PC-3 (cell line): ENCODE measurements around the gene GRB14. TPM values are rescaled to one million over a fixed set of nuclear protein-coding genes. Genes with fewer than 3 reads are reported as not detected.

Experiments used
- ATAC-seq: fragments of 200-7000 bp; cut with Tn5 transposase; 2 replicates; pipeline ENCODE4 v1.9.1; 2020; ENCODE audit warnings: mild to moderate bottlenecking, moderate library complexity
- BruUV-seq: library from RNA; stranded (reverse); fragments of 400-500 nt; replicated peaks from 2 replicates; lab custom pipeline; 2021; lab: Mats Ljungman, UMichigan
- CTCF ChIA-PET: fragments of 300-600 bp; sonication (Branson Sonifier 250); formaldehyde crosslinking; loops from one replicate; lab custom pipeline; 2022; ENCODE audit warnings: antibody characterized with exemption; lab: Charles Lee
- POLR2A ChIA-PET: fragments of 300-600 bp; sonication (Branson Sonifier 250); formaldehyde crosslinking; loops from one replicate; lab custom pipeline; 2022; ENCODE audit warnings: antibody characterized with exemption; ENCODE audit not compliant: unreplicated experiment; lab: Charles Lee
- DNase-seq: peaks from one replicate; pipeline ENCODE4 v3.0.0-alpha.2; 2015
- H2AFZ ChIP-seq: fragments of 300-600 bp; sonication (generic); 2 replicates; pipeline ENCODE4 v1.6.0; 2016; ENCODE audit warnings: antibody characterized with exemption, low read length
- H3F3A ChIP-seq: fragments of 300-600 bp; sonication (generic); one replicate; pipeline ENCODE4 v1.6.0; 2017; ENCODE audit warnings: antibody characterized with exemption, low read length, control low read depth, mild to moderate bottlenecking; ENCODE audit not compliant: unreplicated experiment
- H3K27ac ChIP-seq: fragments of 300-600 bp; sonication (generic); 2 replicates; pipeline ENCODE4 v1.5.1; 2016; ENCODE audit warnings: mild to moderate bottlenecking, low read length
- H3K27me3 ChIP-seq: fragments of 300-600 bp; sonication (generic); 2 replicates; pipeline ENCODE4 v1.6.1; 2016; ENCODE audit warnings: low read length, mixed read lengths
- H3K36me3 ChIP-seq: fragments of 300-600 bp; sonication (generic); 2 replicates; pipeline ENCODE4 v1.6.1; 2016; ENCODE audit warnings: low read depth, mixed run types, low read length, mixed read lengths
- H3K4me1 ChIP-seq: fragments of 300-600 bp; sonication (generic); 2 replicates; pipeline ENCODE4 v1.5.1; 2016; ENCODE audit warnings: low read length; ENCODE audit not compliant: insufficient read depth
- H3K4me2 ChIP-seq: fragments of 300-600 bp; sonication (generic); 2 replicates; pipeline ENCODE4 v1.6.0; 2016; ENCODE audit warnings: low read length
- H3K4me3 ChIP-seq: fragments of 300-600 bp; sonication (generic); 2 replicates; pipeline ENCODE4 v1.5.1; 2016; ENCODE audit warnings: mild to moderate bottlenecking, low read length, mixed read lengths
- H3K79me2 ChIP-seq: fragments of 300-600 bp; sonication (generic); 2 replicates; pipeline ENCODE4 v1.6.1; 2017; ENCODE audit warnings: low read length, mixed read lengths
- H3K9ac ChIP-seq: fragments of 300-600 bp; sonication (generic); 2 replicates; pipeline ENCODE4 v1.6.0; 2016; ENCODE audit warnings: mild to moderate bottlenecking, low read length
- H3K9me2 ChIP-seq: fragments of 300-600 bp; sonication (generic); replicated peaks from 2 replicates; pipeline ENCODE4 v1.6.1; 2016; ENCODE audit warnings: mixed run types, low read length, mixed read lengths
- H3K9me3 ChIP-seq: fragments of 300-600 bp; sonication (generic); 2 replicates; pipeline ENCODE4 v1.6.1; 2016; ENCODE audit warnings: low read length, mixed read lengths
- H4K20me1 ChIP-seq: fragments of 300-600 bp; sonication (generic); 2 replicates; pipeline ENCODE4 v1.6.1; 2016; ENCODE audit warnings: low read length, mixed read lengths
- CTCF ChIP-seq: fragments of 300-600 bp; sonication (generic); conservative IDR thresholded peaks from 2 replicates; pipeline ENCODE4 v1.5.1; 2017; ENCODE audit warnings: antibody characterized with exemption, low read depth, mild to moderate bottlenecking, low read length
- EZH2 ChIP-seq: fragments of 300-600 bp; sonication (generic); IDR thresholded peaks from one replicate; pipeline ENCODE4 v1.6.1; 2017; ENCODE audit warnings: antibody characterized with exemption, mild to moderate bottlenecking, low read length; ENCODE audit not compliant: unreplicated experiment
- EZH2phosphoT487 ChIP-seq: fragments of 300-600 bp; sonication (generic); IDR thresholded peaks from 2 replicates; pipeline ENCODE4 v1.6.1; 2018; ENCODE audit warnings: mild to moderate bottlenecking, antibody characterized with exemption, low read length, borderline replicate concordance
- intact Hi-C: fragments of 100-400 bp; cut with micrococcal nuclease; formaldehyde crosslinking; loops from 2 replicates; pipeline ENCODE4 v1.9.0; 2023
- total RNA-seq: library from RNA; depleted of rRNA; stranded (reverse); fragments of >200 nt; gene quantifications from 2 replicates; pipeline ENCODE4 v1.2.3, GENCODE V29; 2014

The GRB14 gene
- total RNA-seq, 1 experiment from 2014 or later: 0.84 TPM

GRCh38 chr2:164479460-164479859, 141.8 kb downstream of the GRB14 start:
- Histone ChIP-seq H3K9me3 (no peaks in the 10 kb centered on the region), H3K27ac (no peak overlapping the region), H3K4me2 (no peak overlapping the region), H3K9ac (no peak overlapping the region), H2AFZ (no peak overlapping the region), H3K9me2 (no peaks in the 10 kb centered on the region), H3K27me3 (peaks cover 67% of the 10 kb centered on the region), H3F3A (no peaks in the 10 kb centered on the region), H3K4me1 (no peaks in the 10 kb centered on the region), H3K79me2 (no peaks in the 10 kb centered on the region), H4K20me1 (no peaks in the 10 kb centered on the region), H3K36me3 (no peaks in the 10 kb centered on the region), H3K4me3 (no peak overlapping the region)
- POLR2A ChIA-PET: no interaction called here
- BruUV-seq: no TSS peak
- peak; percentile 71 for TF ChIP-seq CTCF
- TF ChIP-seq EZH2: no peak
- DNase-seq (peak; percentile 40), ATAC-seq (no peak)
- CTCF ChIA-PET: no interaction called here
- intact Hi-C loops: loop anchor here (1.0 kb wide), 1 partner anchor 1297 kb away; no protein-coding TSS in a partner anchor

GRCh38 chr2:164478205-164478604, 143.1 kb downstream of the GRB14 start:
- Histone ChIP-seq H3K27me3 (peaks cover 77% of the 10 kb centered on the region), H3F3A (no peaks in the 10 kb centered on the region), H3K27ac (no peak overlapping the region), H3K4me1 (no peaks in the 10 kb centered on the region), H4K20me1 (no peaks in the 10 kb centered on the region), H3K9me3 (no peaks in the 10 kb centered on the region), H3K36me3 (no peaks in the 10 kb centered on the region), H3K4me2 (no peak overlapping the region), H3K9ac (no peak overlapping the region), H3K4me3 (no peak overlapping the region), H3K79me2 (no peaks in the 10 kb centered on the region), H2AFZ (no peak overlapping the region), H3K9me2 (no peaks in the 10 kb centered on the region)
- intact Hi-C loops: no loop called here
- POLR2A ChIA-PET: no interaction called here
- ATAC-seq: no peak
- DNase-seq: no peak
- no TSS peak for BruUV-seq
- CTCF ChIA-PET: no interaction called here
- TF ChIP-seq EZH2 (no peak), CTCF (no peak), EZH2phosphoT487 (no peak)

- Histone ChIP-seq H3K36me3 (no peaks in the 10 kb centered on the region), H3K79me2 (no peaks in the 10 kb centered on the region), H3K9me3 (no peaks in the 10 kb centered on the region), H2AFZ (no peak overlapping the region), H3K4me3 (no peak overlapping the region), H3K4me1 (no peaks in the 10 kb centered on the region), H3K27me3 (peaks cover 84% of the 10 kb centered on the region), H3K27ac (no peak overlapping the region), H3K9ac (no peak overlapping the region), H3F3A (no peaks in the 10 kb centered on the region), H3K9me2 (no peaks in the 10 kb centered on the region), H4K20me1 (no peaks in the 10 kb centered on the region), H3K4me2 (no peak overlapping the region)
- intact Hi-C loops: no loop called here
- ATAC-seq (no peak), DNase-seq (no peak)
- CTCF ChIA-PET: no interaction called here
- no peak for TF ChIP-seq CTCF
- TF ChIP-seq EZH2phosphoT487: no peak
- BruUV-seq: no TSS peak
- POLR2A ChIA-PET: no interaction called here
Measured at GRCh38 chr2:164474873-164475272, 146.4 kb downstream of the GRB14 start.
